IPS-20b (cell line): ENCODE results near the gene TFIP11.

Source experiments
- H3K27ac ChIP-seq: one replicate; pipeline ENCODE4 v1.5.1; 2013; ENCODE audit warnings: low read length
- H3K27me3 ChIP-seq: 2 replicates; pipeline ENCODE4 v1.6.1; 2013; ENCODE audit warnings: mild to moderate bottlenecking, low read length, inconsistent platforms; ENCODE audit not compliant: insufficient read depth
- H3K36me3 ChIP-seq: 2 replicates; pipeline ENCODE4 v1.6.1; 2013; ENCODE audit warnings: low read depth, mild to moderate bottlenecking, inconsistent platforms, low read length, moderate library complexity; ENCODE audit not compliant: insufficient read depth
- H3K4me1 ChIP-seq: 2 replicates; pipeline ENCODE4 v1.6.1; 2013; ENCODE audit warnings: mild to moderate bottlenecking, control low read depth, inconsistent platforms, low read length, moderate library complexity; ENCODE audit not compliant: insufficient read depth
- H3K4me3 ChIP-seq: 2 replicates; pipeline ENCODE4 v1.5.1; 2013; ENCODE audit warnings: mild to moderate bottlenecking, low read length, inconsistent platforms
- H3K9ac ChIP-seq: 2 replicates; pipeline ENCODE4 v1.6.1; 2013; ENCODE audit warnings: low read depth, mild to moderate bottlenecking, inconsistent platforms, low read length, moderate library complexity
- H3K9me3 ChIP-seq: 2 replicates; pipeline ENCODE4 v1.6.1; 2013; ENCODE audit warnings: mild to moderate bottlenecking, low read depth, low read length, inconsistent platforms; ENCODE audit not compliant: insufficient read depth

TFIP11 gene

DNA sequence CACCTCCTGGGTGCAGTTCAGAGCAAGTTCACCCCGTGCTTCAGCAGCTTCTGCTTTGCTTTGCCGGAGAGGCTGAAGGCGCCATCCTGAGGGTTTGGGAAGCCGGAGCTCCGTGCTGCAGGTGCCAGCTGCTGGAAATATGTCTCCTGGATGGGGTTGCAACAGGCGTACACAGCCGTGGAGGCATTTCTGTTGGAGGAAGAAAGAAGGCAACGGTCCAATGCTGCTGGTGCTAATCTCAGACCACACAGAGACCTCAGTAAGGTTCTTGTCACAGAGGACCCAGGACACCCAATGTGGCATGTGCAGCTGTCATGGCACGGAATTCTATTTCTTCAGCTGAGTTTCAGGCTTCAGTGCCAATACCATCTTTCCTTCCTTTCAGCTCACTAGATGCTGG lies 59.1 kb downstream of the TFIP11 start:
- Histone ChIP-seq H3K9me3 (no peaks in the 10 kb centered on the region), H3K36me3 (peaks cover 68% of the 10 kb centered on the region), H3K4me3 (no peak overlapping the region), H3K4me1 (no peaks in the 10 kb centered on the region), H3K27me3 (no peaks in the 10 kb centered on the region), H3K9ac (no peak overlapping the region), H3K27ac (no peak overlapping the region)

DNA sequence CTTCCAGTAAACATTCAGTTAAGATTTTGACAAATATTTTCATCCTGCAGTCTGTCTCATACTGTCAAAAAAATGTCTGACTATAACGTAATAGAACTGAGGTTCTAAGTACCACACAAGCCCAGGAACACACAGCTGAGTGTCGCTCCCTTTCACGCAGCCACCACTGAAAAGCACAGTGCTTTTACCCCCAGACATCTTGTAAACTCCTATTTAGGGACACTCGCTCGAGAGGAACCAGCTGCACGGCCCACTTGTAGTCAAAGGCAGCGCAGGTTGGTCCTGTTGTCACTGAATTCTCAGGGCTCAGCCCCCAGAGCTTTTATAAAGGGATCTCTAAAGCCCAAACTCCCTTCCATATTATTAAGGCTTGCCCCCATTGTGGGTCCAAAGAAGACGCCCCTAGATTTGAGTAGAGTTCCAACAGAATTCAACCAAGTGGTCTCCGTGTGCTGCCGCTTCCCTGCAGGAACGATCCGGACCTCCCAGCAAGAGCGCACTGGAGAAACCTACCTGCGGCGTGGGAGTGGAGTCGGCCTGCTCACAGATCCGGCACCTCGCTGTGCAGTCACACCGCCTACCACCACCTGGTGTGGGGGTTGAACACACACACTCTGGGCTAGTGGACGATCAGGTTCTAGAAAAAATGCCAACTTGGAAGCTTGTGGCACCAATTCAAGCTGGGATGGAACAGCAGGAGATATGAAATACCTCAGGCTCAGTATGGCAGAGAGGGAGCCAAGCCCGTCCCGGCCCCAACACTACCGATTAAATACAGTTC lies 59.8 kb downstream of the TFIP11 start:
- peaks cover 60% of the 10 kb centered on the region for H3K36me3 ChIP-seq
- no peaks in the 10 kb centered on the region for H3K9me3 ChIP-seq
- no peaks in the 10 kb centered on the region for H3K27me3 ChIP-seq
- H3K27ac ChIP-seq, result no peak overlapping the region
- no peak overlapping the region for H3K9ac ChIP-seq
- H3K4me3 ChIP-seq, result no peak overlapping the region
- no peaks in the 10 kb centered on the region for H3K4me1 ChIP-seq

DNA sequence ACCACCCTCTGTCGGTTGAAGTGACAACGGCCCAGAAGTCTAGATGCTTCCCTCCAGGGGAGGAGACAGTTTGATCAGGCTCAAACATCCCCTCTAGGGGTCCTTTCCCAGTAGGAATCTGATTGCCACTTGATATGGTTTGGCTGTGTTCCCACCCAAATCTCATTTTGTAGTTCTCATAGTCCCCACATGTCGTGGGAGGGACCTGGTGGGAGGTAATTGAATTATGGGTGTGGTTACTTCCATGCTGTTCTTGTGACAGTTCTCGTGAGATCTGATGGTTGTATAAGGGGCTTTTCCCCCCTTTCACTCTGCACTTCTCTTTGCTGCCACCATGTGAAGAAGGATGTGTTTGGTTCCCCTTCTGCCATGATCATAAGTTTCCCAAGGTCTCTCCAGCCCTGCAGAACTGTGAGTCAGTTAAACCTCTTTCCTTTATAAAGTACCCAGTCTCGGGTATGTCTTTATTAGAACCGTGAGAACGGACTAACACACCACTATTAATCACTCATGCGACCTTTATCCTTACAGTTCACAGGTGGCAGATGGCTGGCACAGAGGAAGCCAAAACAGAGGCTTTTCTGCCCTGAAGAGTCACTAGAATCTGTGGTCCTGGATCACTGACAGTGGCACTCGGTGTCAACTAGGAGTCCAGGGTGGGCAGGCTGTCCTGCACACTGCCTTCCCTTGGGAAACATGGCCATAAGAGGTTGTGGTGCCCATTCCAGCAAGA lies 61.7 kb downstream of the TFIP11 start:
- Histone ChIP-seq H3K27ac (no peak overlapping the region), H3K9me3 (no peaks in the 10 kb centered on the region), H3K27me3 (no peaks in the 10 kb centered on the region), H3K9ac (no peak overlapping the region), H3K4me3 (no peak overlapping the region), H3K4me1 (no peaks in the 10 kb centered on the region), H3K36me3 (peaks cover 46% of the 10 kb centered on the region)

DNA sequence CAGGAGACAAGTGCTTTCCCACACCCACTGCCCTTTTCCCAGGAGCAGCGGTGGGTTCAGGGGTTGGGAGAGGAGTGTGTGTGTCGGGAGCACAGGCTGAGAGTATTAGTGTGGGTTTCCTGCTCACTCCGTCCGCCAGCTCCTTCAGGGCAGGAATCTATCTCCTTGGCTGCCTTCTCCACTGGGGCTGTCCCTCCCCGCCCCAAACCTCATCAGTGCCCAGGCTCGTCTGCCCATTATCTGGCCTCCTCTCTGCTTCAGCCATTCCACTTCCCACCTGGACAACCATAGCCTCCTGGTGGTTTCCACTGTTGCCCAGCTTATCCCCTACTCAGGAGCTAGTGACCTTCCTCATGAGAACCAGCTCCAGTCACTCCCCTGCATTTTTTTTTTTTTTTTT lies 63.3 kb downstream of the TFIP11 start:
- H3K27me3 ChIP-seq, result no peaks in the 10 kb centered on the region
- H3K9ac ChIP-seq, result no peak overlapping the region
- no peaks in the 10 kb centered on the region for H3K9me3 ChIP-seq
- no peak overlapping the region for H3K27ac ChIP-seq
- no peaks in the 10 kb centered on the region for H3K4me1 ChIP-seq
- H3K36me3 ChIP-seq, result peaks cover 53% of the 10 kb centered on the region
- no peak overlapping the region for H3K4me3 ChIP-seq

DNA sequence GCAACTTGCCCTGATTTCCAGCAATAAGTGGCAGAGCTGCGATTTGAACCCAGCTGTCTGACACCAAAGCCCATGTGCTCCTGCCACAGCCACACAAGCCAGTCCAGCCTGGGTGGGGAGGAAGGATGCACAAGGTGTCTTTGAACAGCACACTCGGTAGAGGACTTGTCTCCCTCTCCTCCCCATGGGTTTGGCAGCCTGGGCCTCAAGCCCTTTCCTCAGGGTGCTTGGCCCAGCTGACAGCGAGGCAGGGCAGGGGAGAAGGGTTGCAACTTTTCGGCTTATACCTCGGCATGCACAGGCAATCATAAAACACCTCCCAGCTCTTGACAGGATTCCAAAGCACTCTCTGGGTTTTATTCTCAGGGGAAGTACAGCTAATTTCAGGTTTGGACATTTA lies 63.9 kb downstream of the TFIP11 start:
- Histone ChIP-seq H3K27me3 (no peaks in the 10 kb centered on the region), H3K4me1 (no peaks in the 10 kb centered on the region), H3K27ac (no peak overlapping the region), H3K36me3 (peaks cover 50% of the 10 kb centered on the region), H3K4me3 (no peak overlapping the region), H3K9ac (no peak overlapping the region), H3K9me3 (no peaks in the 10 kb centered on the region)

DNA sequence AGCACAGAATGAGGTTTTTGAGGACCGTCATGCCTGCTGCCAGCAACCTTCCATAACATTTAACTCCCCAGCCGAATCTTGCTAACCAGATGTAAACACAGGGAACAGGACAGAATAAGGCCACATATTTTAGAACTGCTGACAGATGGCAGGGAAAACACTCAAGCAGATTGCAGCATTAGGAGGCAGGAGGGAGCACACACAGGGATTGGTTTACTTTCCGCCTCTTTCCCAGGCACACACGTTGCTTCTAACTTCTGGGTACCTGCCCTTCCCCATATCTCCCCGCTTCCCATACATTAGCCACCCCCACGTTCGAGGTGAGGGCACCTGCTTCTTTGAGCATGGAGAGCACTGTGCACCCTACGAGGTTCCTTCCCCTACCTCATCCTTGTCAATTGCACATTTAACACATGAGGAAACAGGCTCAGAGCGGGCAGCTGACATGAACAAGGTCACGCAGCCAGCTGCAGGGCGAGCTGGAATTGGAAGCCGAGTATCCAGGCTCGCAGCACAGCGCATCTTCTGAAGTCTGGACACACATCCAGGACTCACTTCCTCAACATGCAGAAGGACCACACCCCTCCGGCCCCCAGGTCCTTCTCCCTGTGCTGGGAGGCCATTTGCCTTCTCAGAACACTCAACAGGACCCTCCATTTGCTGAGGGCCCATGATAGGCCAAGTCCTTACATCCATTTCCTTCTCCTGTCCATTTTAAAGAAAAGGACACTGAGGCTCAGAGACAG lies 64.5 kb downstream of the TFIP11 start:
- no peak overlapping the region for H3K27ac ChIP-seq
- H3K36me3 ChIP-seq, result peaks cover 50% of the 10 kb centered on the region
- H3K4me3 ChIP-seq, result no peak overlapping the region
- H3K9ac ChIP-seq, result no peak overlapping the region
- no peaks in the 10 kb centered on the region for H3K27me3 ChIP-seq
- H3K4me1 ChIP-seq, result no peaks in the 10 kb centered on the region
- no peaks in the 10 kb centered on the region for H3K9me3 ChIP-seq

DNA sequence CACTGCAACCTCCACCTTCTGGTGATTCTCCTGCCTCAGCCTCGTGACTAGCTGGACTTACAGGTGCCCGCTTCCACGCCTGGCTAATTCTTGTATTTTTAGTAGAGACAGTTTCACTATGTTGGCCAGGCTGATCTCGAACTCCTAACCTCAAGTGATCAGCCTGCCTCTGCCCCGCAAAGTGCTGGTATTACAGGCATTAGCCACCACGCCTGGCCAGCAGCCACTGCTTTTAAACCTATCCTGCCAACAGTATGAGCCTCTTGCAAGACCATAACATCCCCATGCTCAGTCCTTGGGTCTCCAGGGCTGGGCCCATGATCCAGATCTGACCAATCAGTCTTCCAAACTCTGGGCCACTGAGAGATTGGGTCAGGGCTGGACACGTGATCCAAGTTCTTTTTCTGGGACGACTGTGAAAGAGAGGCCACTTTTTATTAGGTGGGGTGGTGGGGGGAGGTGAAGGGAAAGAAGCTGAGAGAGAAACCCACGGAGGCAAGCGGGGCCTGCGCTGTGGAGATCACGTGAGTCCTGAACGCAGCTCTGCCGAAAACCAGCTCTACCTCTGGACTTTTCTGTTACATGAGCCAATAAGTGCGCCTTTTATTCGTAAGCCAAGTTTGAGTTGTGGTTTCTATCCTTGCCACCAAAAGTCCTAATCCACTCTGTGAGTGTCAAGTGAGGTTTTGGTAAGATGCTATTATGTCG lies 65.3 kb downstream of the TFIP11 start:
- H3K9me3 ChIP-seq, result no peaks in the 10 kb centered on the region
- no peak overlapping the region for H3K27ac ChIP-seq
- H3K4me1 ChIP-seq, result no peaks in the 10 kb centered on the region
- no peak overlapping the region for H3K9ac ChIP-seq
- no peaks in the 10 kb centered on the region for H3K27me3 ChIP-seq
- H3K36me3 ChIP-seq, result peaks cover 42% of the 10 kb centered on the region
- H3K4me3 ChIP-seq, result no peak overlapping the region

DNA sequence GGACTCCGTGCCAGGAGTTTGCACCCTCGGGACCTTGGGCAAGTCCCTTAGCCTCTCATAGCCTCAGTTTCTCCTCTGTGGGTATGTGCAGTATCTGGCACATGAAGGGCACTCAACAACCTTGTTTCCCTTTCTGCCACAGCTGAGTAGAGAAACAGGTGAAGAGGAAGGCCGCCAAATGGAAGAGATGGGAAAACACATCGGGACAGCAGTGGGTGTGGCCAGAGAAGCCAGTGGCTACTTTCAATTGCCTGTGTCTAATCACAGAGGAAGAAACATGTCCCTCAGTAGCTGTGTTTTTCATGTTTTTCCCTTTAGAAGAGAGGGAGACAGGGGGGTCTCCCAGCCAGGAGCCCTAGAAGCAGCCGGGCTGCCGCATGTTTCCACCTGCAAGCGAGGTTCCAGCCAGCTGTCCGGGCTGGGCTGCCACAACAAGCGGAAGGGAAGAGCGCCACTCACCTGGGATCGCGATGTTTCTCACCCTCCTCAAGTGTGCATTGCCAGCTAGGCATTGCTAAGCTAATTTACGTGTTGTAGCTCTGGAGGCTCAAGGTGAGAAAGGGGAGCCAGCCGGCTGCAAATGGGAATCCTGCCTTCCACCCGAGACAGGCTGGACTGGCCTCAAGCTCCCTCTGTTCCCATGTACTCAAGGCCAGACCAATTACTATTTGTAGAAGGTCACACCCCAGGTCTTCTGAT lies 66.5 kb downstream of the TFIP11 start:
- Histone ChIP-seq H3K9ac (no peak overlapping the region), H3K4me3 (no peak overlapping the region), H3K9me3 (no peaks in the 10 kb centered on the region), H3K36me3 (peaks cover 30% of the 10 kb centered on the region; the same call in 1 of the 2 replicates), H3K27me3 (no peaks in the 10 kb centered on the region), H3K27ac (no peak overlapping the region), H3K4me1 (no peaks in the 10 kb centered on the region)

DNA sequence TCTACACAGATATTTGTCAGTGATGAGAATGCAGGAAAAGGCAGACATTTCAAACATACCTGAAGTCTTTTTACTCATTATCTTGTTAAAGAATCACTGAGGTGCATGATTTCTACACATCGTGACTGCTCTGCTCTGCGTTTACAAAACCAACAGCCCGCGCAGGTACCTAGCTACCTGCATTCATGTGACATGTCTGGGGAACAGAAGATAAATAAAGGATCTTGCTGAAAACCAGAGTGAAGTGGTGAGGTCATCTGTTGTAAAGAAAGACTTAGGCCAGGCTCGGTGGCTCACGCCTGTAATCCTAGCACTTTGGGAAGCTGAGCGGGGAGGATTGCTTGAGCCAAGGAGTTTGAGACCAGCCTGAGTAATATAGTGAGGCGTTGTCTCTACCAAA lies 67.5 kb downstream of the TFIP11 start:
- Histone ChIP-seq H3K9me3 (no peaks in the 10 kb centered on the region), H3K27ac (no peak overlapping the region), H3K36me3 (peaks cover 20% of the 10 kb centered on the region; the same call in 1 of the 2 replicates), H3K4me1 (no peaks in the 10 kb centered on the region), H3K27me3 (no peaks in the 10 kb centered on the region), H3K4me3 (no peak overlapping the region), H3K9ac (no peak overlapping the region)

DNA sequence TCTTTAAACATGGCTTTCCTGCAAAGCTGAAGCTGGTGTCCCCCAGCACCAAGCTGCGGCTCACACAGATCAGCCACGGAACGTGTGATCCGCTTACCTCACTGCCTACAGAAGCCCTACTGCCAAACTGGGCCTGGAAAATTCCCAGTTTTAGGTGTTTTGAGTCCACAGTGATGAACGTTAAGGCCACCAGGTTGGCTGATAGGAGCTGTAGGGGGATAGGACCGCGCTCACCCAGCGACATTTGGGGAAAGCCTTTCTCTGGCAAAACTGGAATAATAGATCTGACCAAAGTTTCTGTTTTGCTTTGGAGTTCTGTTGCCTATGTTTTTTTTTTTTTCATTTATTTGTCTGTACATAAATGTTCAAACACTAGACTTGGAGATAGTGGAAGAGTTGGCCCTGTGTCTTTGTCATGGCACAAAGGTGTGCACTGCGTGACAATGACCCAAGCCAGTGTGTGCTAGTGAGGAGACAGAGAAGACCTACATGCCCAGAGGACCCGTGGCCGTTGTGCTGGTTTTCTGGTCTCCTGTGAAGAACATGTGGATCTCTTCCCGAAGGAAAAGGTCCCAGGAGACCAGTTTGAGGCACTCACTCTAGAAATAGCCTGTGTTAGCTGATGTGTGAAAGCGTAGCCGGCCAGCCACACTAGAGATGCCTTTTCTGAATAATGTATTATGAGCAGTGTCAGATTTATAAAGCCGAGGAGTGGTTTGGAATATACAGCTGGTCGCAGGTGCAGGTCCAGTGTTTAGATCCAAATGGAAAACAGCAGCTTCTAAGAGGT lies 68.2 kb downstream of the TFIP11 start:
- H3K27ac ChIP-seq, result no peak overlapping the region
- H3K4me1 ChIP-seq, result no peaks in the 10 kb centered on the region
- no peaks in the 10 kb centered on the region for H3K9me3 ChIP-seq
- no peak overlapping the region; the same call in 1 of the 2 replicates for H3K9ac ChIP-seq
- H3K4me3 ChIP-seq, result no peak overlapping the region
- H3K36me3 ChIP-seq, result peaks cover 19% of the 10 kb centered on the region; the same call in 1 of the 2 replicates
- no peaks in the 10 kb centered on the region for H3K27me3 ChIP-seq
